Liver (tissue), 3 donors: ENCODE data around the gene SLIT3.

Experiments
- ATF3 ChIP-seq: IDR thresholded peaks from 2 replicates; pipeline ENCODE4 v1.6.1; 2016; ENCODE audit warnings: antibody characterized with exemption
- CTCF ChIP-seq: fragments of 150-350 bp; IDR thresholded peaks from 2 replicates; pipeline ENCODE4 v1.5.1; 2017; ENCODE audit warnings: improper control_type of control experiment, low read depth, low read length; ENCODE audit not compliant: missing input control
- JUND ChIP-seq, 2 donors: IDR thresholded peaks; 2 replicates each; pipeline ENCODE4 v1.6.1; 2016; ENCODE audit warnings: antibody characterized with exemption in 2 of 2
- RAD21 ChIP-seq, 2 donors: IDR thresholded peaks; 2 replicates each; pipeline ENCODE4 v1.6.1; 2016; ENCODE audit warnings: antibody characterized with exemption in 2 of 2, mild to moderate bottlenecking in 2 of 2
- REST ChIP-seq: IDR thresholded peaks from 2 replicates; pipeline ENCODE4 v1.6.1; 2016; ENCODE audit warnings: antibody characterized with exemption, mild to moderate bottlenecking
- YY1 ChIP-seq: IDR thresholded peaks from 2 replicates; pipeline ENCODE4 v1.6.1; 2016; ENCODE audit warnings: antibody characterized with exemption, mild to moderate bottlenecking
- ZBTB33 ChIP-seq: IDR thresholded peaks from 2 replicates; pipeline ENCODE4 v1.6.1; 2016; ENCODE audit warnings: antibody characterized with exemption
- donor health status: healthy.
- donor health status: healthy.

- TF ChIP-seq CTCF (no peak), ATF3 (no peak), REST (no peak), ZBTB33 (no peak), RAD21 (IDR thresholded peaks at IDR 0.05) (no peak), JUND (IDR thresholded peaks at IDR 0.05) (no peak), YY1 (no peak)
Observed at GRCh38 chr5:169280696-169281095, 20.2 kb downstream of the SLIT3 start.
